ENCODE measurements around the gene MAP4K5.

DNA sequence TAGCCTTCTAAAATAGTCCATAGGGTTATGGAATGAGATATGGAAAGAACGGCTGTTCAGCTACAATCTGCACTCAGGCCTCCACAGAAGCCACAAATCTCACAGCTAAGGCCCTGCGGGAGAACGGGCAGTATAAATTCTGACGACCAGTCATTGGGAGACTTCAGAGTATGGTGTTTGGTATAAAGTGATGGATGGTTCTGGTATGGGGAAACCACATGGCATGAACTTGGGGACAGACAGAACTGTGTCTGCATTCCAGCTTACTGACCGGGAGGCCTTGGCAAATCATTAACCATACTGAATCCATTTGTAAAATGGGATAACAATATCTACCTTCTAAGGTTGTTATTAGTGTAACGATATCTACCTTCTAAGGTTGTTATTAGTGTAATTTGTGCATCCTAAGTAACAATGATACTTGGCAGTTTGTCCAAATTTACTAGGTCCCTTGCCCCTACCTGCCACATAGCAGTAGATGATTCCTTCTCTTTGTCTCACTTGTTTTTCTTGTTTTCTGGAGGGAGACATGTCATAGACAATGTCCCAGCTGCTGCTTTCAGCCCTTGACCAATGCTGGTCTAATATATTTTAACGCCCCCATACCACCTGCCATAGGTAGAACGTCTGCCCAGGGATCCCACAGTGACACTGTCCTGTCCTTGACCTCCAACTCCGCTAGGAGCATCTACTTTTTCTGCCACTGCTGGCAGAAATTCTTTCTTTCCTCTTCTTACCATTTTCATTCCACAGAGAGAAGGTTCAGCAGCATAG is 142.5 kb downstream of the MAP4K5 start:
- TF ChIP-seq, protein P1, sequence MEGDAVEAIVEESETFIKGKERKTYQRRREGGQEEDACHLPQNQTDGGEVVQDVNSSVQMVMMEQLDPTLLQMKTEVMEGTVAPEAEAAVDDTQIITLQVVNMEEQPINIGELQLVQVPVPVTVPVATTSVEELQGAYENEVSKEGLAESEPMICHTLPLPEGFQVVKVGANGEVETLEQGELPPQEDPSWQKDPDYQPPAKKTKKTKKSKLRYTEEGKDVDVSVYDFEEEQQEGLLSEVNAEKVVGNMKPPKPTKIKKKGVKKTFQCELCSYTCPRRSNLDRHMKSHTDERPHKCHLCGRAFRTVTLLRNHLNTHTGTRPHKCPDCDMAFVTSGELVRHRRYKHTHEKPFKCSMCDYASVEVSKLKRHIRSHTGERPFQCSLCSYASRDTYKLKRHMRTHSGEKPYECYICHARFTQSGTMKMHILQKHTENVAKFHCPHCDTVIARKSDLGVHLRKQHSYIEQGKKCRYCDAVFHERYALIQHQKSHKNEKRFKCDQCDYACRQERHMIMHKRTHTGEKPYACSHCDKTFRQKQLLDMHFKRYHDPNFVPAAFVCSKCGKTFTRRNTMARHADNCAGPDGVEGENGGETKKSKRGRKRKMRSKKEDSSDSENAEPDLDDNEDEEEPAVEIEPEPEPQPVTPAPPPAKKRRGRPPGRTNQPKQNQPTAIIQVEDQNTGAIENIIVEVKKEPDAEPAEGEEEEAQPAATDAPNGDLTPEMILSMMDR (conservative IDR thresholded peaks at IDR 0.05; ENCODE audit: low read depth, low read length): no peak
- TF ChIP-seq EZH2 (IDR thresholded peaks at IDR 0.05; ENCODE audit: low read length, unreplicated experiment): no peak
